Cardiac fibroblast (primary cell): Measurements from ENCODE around the gene RPL5.

Experiments used
- DNase-seq, 2 donors: peaks; one replicate each; pipeline versions ENCODE4 v3.0.0 to v3.0.0-alpha.2; 2010; ENCODE audit warnings: low read depth in 2 of 2
- H3K4me3 ChIP-seq, 2 donors: replicated peaks in 1 of 2; 1 replicate in 1 of 2; 2 replicates in 1 of 2; pipeline ENCODE4 v1.5.1; 2011; ENCODE audit warnings: low read depth in 2 of 2, low read length in 2 of 2, mild to moderate bottlenecking in 2 of 2, moderate library complexity in 1 of 2
- TF ChIP-seq, protein P1 (sequence below): IDR thresholded peaks from one replicate; pipeline ENCODE4 v1.5.1; 2011; ENCODE audit warnings: low read depth, mild to moderate bottlenecking, low read length, inconsistent platforms

RPL5 gene

DNA sequence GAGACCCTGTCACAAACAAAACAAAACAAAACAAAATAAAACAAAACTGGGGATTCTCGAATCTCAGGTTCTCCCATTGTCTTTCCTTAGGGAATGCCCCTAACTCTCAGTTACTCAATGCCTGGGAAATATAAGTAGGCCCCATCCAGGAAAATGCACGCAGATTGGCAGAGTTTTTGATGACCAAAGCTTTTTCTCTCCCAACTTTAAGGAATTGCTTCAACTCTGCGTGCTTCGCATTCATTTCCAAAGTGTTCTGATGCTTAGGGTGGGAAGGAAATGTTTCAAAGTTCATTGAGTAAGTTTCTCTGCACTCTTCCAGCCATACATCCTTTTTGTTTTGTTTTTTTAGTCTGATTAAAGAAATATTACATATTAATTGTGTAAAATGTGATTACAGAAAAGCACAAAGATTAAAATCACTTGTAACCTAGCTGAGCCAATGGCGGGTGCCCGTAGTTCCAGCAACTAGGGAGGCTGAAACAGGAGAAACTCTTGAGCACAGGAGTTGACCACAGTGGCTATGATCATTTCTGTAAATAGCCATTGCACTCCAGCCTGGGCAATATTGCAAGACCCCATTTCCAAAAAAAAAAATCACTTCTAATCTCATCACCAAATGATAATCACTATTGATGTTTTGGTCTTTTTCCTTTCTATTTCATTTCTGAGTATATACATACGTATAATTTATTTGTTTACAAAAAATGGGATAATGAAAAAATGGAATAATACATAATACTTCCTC, 28.5 kb upstream of the RPL5 start:
- TF ChIP-seq, protein P1, sequence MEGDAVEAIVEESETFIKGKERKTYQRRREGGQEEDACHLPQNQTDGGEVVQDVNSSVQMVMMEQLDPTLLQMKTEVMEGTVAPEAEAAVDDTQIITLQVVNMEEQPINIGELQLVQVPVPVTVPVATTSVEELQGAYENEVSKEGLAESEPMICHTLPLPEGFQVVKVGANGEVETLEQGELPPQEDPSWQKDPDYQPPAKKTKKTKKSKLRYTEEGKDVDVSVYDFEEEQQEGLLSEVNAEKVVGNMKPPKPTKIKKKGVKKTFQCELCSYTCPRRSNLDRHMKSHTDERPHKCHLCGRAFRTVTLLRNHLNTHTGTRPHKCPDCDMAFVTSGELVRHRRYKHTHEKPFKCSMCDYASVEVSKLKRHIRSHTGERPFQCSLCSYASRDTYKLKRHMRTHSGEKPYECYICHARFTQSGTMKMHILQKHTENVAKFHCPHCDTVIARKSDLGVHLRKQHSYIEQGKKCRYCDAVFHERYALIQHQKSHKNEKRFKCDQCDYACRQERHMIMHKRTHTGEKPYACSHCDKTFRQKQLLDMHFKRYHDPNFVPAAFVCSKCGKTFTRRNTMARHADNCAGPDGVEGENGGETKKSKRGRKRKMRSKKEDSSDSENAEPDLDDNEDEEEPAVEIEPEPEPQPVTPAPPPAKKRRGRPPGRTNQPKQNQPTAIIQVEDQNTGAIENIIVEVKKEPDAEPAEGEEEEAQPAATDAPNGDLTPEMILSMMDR, result no peak
- peak in 1 of 2 donors; percentile 57 for DNase-seq

DNA sequence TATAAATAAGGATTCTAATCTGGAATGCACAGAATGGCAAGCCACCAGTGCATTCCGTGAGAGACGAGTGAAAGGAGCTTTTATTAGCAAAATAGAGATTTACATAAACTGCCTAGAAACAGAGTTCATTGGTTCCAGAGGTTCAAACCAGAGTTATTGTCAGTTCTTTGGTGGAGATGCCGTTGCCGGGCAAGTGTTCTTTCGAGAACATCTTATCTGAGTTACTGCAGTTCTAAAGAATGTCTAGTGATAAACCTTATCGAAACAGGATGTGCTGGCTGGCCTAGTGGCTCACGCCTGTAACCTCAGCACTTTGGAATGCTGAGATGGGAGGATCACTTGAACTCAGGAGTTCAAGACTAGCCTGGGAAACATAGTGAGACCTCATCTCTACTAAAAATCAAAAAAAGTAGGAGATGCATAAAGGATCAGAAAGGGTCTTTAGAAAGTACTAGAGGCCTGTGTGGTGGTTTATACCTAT, 27.1 kb upstream of the RPL5 start:
- no peak overlapping the region for H3K4me3 ChIP-seq
- TF ChIP-seq, protein P1, result no peak
- DNase-seq, result peak; percentile 97 to 99

More for the DNA sequence above, 28.5 kb upstream of the RPL5 start:
- H3K4me3 ChIP-seq, result no peak overlapping the region

DNA sequence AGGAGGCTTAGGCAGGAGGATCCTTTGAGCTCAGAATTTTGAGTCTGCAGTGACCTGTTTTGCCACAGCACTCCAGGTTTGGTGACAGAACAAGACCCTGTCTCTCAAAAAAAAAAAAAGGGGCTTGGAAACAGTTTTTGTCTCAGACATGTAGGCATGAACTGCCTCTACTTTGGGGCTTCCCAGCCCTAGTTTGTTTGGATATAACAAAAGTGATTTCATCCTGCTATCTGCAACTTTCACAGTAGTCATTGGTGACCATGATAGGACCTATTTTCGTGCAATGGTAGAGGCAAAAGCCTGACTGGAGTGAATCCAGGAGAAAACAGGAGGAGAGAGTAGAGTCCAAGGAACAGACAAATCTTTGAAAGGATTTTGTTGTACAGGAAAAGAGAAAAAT, 26.6 kb upstream of the RPL5 start:
- TF ChIP-seq, protein P1, result no peak
- H3K4me3 ChIP-seq, result no peak overlapping the region
- DNase-seq, result no peak

DNA sequence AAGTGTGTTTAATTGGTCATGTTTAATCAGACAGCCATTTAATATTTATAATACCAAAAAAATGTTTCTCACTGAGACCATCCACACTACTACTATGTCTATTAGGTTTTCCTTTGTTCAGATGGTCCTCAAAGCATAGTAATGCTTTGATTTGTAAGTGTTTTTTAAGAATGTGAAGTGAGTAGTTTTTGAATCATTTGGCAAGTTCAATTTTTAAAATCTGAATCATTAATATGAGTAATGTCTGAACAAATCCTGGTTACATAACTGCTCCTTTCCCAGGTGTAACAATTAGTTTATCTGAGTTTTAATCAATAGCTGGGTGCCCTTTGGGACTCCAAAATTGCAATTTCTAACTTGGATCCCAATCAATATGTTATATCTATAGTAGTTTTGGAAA, 23.5 kb upstream of the RPL5 start:
- TF ChIP-seq, protein P1, result no peak
- DNase-seq, result peak in 1 of 2 donors; percentile 67
- H3K4me3 ChIP-seq, result no peak overlapping the region

DNA sequence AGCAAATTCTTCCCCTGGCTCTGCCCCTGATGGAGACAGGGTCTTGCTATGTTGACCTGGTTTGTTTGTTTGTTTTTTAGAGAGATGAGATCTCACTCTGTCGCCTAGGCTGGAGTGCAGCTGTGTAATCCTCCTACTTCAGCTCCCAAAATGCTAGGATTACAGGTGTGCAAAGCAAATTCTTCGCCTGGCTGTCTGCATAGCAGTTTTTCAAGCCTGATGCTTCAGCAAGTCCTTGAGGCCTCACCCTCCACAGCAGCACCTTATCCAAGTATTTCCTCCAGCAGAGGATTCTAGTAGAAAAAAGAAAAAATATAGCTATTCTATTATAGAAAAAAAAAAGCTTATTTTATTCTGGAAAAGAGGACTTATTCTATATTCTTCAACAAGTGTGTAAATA, 15.1 kb upstream of the RPL5 start:
- TF ChIP-seq, protein P1, result no peak

DNA sequence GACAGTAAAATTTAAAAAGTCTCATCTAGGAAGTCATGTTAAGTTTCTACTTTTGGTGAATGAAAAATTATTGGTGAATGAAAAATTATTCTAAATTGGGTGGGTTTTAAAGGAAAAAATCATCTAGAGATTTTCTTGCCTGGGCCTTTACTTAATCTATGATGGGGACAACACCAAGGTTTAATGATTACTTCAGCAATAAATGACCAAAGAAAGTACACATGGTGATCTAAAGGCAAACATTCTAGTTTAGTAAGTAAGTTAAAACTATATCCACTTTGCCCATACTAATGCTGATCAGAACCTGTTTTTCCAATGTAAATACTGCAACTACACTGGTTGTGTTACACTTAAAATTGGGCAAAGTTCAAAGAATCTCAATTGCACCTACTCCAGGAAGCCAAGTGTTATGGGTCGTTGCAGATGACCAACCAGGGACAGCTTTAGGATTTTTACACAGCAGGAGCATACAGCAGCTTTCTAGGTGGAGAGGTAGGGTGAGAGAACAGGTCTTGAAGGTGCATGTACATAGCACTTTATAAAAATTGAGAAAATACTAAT, 14.6 kb upstream of the RPL5 start:
- H3K4me3 ChIP-seq, result no peak overlapping the region
- TF ChIP-seq, protein P1, result no peak
- DNase-seq, result no peak

More for the DNA sequence above, 15.1 kb upstream of the RPL5 start:
- DNase-seq, result no peak
- H3K4me3 ChIP-seq, result no peak overlapping the region
